Retina (tissue), 1 donor: ENCODE data around the gene TMEM208.
A peak's percentile ranks its signal among the peaks of the same experiment; 100 is the strongest.

Experiments used
- DNase-seq: peaks from one replicate; pipeline ENCODE4 v3.0.0-alpha.2; 2016

The TMEM208 gene

GRCh38 chr16:67226804-67227566 lies at the start of gene TMEM208:
TSS of gene TMEM208 (plus strand) at chr16:67227130. CDS start at chr16:67227219, 89 bp downstream.
- peak; percentile 99 for DNase-seq

- peak; percentile 58 for DNase-seq
These were observed 48.9 kb upstream of the TMEM208 start for GRCh38 chr16:67177743-67178699.

- DNase-seq, result no peak
These were observed 47.4 kb upstream of the TMEM208 start for GRCh38 chr16:67179421-67180080.

GRCh38 chr16:67180166-67180565 lies 46.8 kb upstream of the TMEM208 start:
- DNase-seq, result no peak

- DNase-seq, result no peak
These were observed 45.6 kb upstream of the TMEM208 start for GRCh38 chr16:67181346-67181745.

- DNase-seq, result no peak
These were observed 44.6 kb upstream of the TMEM208 start for GRCh38 chr16:67182288-67182687.

GRCh38 chr16:67183284-67183626 lies 43.7 kb upstream of the TMEM208 start:
- no peak for DNase-seq

- peak; percentile 100 for DNase-seq
These were observed 43.1 kb upstream of the TMEM208 start, which contains the start of gene MATCAP1 for GRCh38 chr16:67183627-67184452. TSS of gene MATCAP1 (minus strand) at chr16:67183963. CDS start at chr16:67180610, 3,353 bp downstream.

GRCh38 chr16:67184453-67184994 lies 42.4 kb upstream of the TMEM208 start:
- peak; percentile 35 for DNase-seq

GRCh38 chr16:67184995-67185650 lies 41.8 kb upstream of the TMEM208 start:
- DNase-seq, result peak; percentile 89

GRCh38 chr16:67185651-67186134 lies 41.2 kb upstream of the TMEM208 start:
- no peak for DNase-seq

GRCh38 chr16:67186550-67186950 lies 40.4 kb upstream of the TMEM208 start:
- DNase-seq, result no peak

GRCh38 chr16:67187175-67187890 lies 39.6 kb upstream of the TMEM208 start:
- DNase-seq, result no peak

- DNase-seq, result no peak
These were observed 38.6 kb upstream of the TMEM208 start for GRCh38 chr16:67188323-67188722.

GRCh38 chr16:67188798-67189197 lies 38.1 kb upstream of the TMEM208 start:
- no peak for DNase-seq

GRCh38 chr16:67190041-67190440 lies 36.9 kb upstream of the TMEM208 start, which contains the start of gene EXOC3L1:
TSS of gene EXOC3L1 (minus strand) at chr16:67190136. CDS start at chr16:67189676, 460 bp downstream.
- no peak for DNase-seq

GRCh38 chr16:67190448-67191399 lies 36.2 kb upstream of the TMEM208 start:
- DNase-seq, result no peak

- DNase-seq, result no peak
These were observed 35.4 kb upstream of the TMEM208 start for GRCh38 chr16:67191411-67191994.
